Measurements from ENCODE around the gene TMEM94. TPM values are rescaled to one million over a fixed set of nuclear protein-coding genes. Genes with fewer than 3 reads are reported as not detected.

Gene TMEM94
- total RNA-seq, 1 experiment from 2014 or later, result 129 TPM

DNA sequence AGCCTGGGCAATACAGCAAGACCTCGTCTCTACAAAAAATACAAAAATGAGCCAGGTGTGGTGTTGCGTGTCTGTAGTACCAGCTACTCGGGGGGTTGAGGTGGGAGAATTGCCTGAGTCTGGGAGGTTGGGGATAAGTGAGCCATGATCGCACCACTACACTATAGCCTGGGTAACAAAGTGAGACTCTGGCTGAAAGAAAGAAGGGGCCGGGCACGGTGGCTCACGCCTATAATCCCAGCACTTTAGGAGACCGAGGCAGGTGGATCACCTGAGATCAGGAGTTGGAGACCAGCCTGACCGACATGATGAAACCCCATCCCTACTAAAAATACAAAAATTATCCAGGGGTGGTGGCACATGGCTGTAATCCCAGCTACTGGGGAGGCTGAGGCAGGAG is 40.4 kb upstream of the TMEM94 start:
- no peaks in the 10 kb centered on the region for H3K27me3 ChIP-seq (ENCODE audit: control insufficient read depth, insufficient read depth, low read length)
- no peaks in the 10 kb centered on the region for H3K9me3 ChIP-seq (ENCODE audit: control insufficient read depth, insufficient read depth, low read depth, low read length)
- no peak overlapping the region for H3K4me3 ChIP-seq (ENCODE audit: low read depth in 2 of 2, low read length in 2 of 2)
- ChIA-PET CTCF (interaction anchor here (0.6 kb wide), 1 partner anchor 157 kb away, joined by 4 read pairs; no protein-coding TSS in a partner anchor), POLR2A (interaction anchor here (0.7 kb wide), 1 partner anchor 31 kb away, joined by 10 read pairs; no protein-coding TSS in a partner anchor)
- in situ Hi-C loops (cut with HindIII; ENCODE audit: low pct_unique_long_range_greater_than_20kb, low sequenced_read_pairs) (no loop called here), intact Hi-C loops (cut with micrococcal nuclease; ENCODE audit: unreplicated experiment) (no loop called here)
- ATAC-seq, result no peak
- peaks cover 3% of the 10 kb centered on the region; the same call in 1 of the 2 replicates for H3K4me1 ChIP-seq (ENCODE audit: control insufficient read depth, insufficient read depth, low read length)
- DNase-seq (ENCODE audit: low read depth, low spot score), result no peak
- TF ChIP-seq POLR2AphosphoS5 (IDR thresholded peaks at IDR 0.05; ENCODE audit: low read depth, low read length) (no peak), CTCF (IDR thresholded peaks at IDR 0.05) (no peak)
- no TSS peak for BruUV-seq (replicated peaks)
- H3K36me3 ChIP-seq (ENCODE audit: control insufficient read depth, insufficient read depth, low read length), result no peaks in the 10 kb centered on the region
- H3K27ac ChIP-seq (ENCODE audit: low read length), result no peak overlapping the region

DNA sequence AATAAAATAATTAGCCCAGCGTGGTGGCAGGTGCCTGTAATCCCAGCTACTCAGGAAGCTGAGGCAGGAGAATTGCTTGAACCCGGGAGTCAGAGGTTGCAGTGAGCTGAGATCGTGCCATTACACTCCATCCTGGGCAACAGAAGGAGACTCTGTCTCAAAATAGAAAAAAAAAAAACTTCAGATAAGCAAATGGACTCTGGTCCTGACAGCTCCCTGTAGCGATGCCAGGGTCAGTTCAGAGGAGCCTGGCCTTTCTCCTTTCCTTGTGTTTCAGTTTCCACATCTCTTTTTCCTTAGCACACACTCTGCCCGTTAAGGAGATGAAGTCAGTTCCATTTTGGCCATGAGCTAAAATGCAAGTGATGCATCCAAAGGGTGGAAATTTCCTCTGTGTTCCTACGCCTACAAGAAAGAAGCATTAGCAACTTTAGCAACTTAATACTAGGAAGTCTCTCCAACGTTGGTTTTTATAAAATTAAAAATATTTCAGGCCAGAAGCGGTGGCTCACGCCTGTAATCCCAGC is 39.3 kb upstream of the TMEM94 start:
- no peak for TF ChIP-seq TCF7L2 (IDR thresholded peaks at IDR 0.05; ENCODE audit: low read depth, low read length)
- no peak for TF ChIP-seq POLR2AphosphoS5 (IDR thresholded peaks at IDR 0.05; ENCODE audit: low read depth, low read length)
- TF ChIP-seq CTCF (IDR thresholded peaks at IDR 0.05), result no peak
- TF ChIP-seq SIN3A (IDR thresholded peaks at IDR 0.05; ENCODE audit: borderline replicate concordance, insufficient read depth, low read depth, low read length), result no peak
- no peak for TF ChIP-seq REST (IDR thresholded peaks at IDR 0.05; ENCODE audit: insufficient read depth in 1 of 2, low read depth in 2 of 2, low read length in 1 of 2)
- H3K4me3 ChIP-seq (ENCODE audit: low read depth in 2 of 2, low read length in 2 of 2), result no peak overlapping the region
- DNase-seq (ENCODE audit: low read depth, low spot score), result no peak
- no peaks in the 10 kb centered on the region for H3K36me3 ChIP-seq (ENCODE audit: control insufficient read depth, insufficient read depth, low read length)
- ChIA-PET CTCF (interaction anchor here (0.6 to 0.7 kb wide), 3 partner anchors 11 to 148 kb away, joined by 3 to 4 read pairs (median 4); no protein-coding TSS in a partner anchor), POLR2A (interaction anchor here (0.6 kb wide), 1 partner anchor 12 kb away, joined by 4 read pairs; the partner anchor contains the start of gene GRB2)
- no peaks in the 10 kb centered on the region for H3K9me3 ChIP-seq (ENCODE audit: control insufficient read depth, insufficient read depth, low read depth, low read length)
- intact Hi-C loops (cut with micrococcal nuclease; ENCODE audit: unreplicated experiment), result no loop called here
- no peaks in the 10 kb centered on the region for H3K27me3 ChIP-seq (ENCODE audit: control insufficient read depth, insufficient read depth, low read length)
- in situ Hi-C loops (cut with HindIII; ENCODE audit: low pct_unique_long_range_greater_than_20kb, low sequenced_read_pairs), result no loop called here
- no TSS peak for BruUV-seq (replicated peaks)
- peaks cover 3% of the 10 kb centered on the region; the same call in 1 of the 2 replicates for H3K4me1 ChIP-seq (ENCODE audit: control insufficient read depth, insufficient read depth, low read length)
- ATAC-seq, result no peak
- no peak overlapping the region for H3K27ac ChIP-seq (ENCODE audit: low read length)
